ENCODE data around the gene CFDP1.
"Not testable (repeated sequence)": the region's sequence is repeated elsewhere in the genome, so short reads cannot be mapped to it uniquely, and the experiment has no call there.

The CFDP1 gene
- 18.5 to 28.9 (median 20.3) reads per million in 4 experiments for total RNA-seq

DNA sequence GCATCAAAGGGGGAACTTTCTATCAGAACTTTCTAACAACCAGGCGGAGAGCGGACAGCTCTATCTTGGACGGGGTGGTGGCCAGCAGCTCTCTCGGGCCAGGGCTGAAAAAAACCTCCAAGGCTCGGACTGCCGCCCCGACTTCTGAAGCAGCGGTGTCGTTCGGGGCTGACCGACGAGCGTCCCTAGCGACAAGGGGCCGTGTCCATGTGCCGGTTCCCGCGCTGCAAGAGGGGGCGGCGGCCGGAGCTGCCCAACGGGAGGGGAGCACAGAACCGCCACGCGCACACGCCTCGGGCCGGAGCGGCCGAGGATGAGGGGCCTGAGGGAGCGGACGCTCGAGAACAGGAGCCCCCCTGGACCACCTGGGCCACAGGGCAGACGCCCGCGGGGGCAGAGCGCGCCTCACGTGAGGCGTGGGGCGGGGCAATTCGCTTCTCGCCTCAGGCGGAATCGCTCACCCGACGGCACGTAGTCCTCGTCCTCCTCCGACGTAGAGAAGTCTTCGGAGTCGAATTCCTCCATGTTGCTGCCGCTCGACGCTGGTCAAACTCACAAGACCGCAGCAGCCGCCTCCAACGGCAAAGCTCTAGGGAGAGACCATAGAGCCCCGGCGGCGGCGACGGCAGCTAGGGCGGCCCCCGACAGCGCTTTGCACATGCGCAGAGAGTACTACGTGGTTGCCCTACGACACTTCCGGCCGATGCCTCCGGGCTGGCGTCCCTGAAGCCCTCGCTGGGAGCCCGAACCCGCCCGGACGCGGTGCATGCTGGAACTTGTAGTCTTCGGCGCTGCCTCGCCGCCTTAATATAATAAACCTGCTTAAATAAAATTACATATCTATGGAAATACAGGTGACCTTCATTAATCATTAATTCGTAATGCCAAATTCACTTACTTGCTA, at the start of gene CFDP1:
Gene CFDP1 (minus strand): TSS at position 676 of the 904 bp plus-strand sequence. CDS start 151 bp downstream, at position 525.
- peak; percentile 90 for DNase-seq

DNA sequence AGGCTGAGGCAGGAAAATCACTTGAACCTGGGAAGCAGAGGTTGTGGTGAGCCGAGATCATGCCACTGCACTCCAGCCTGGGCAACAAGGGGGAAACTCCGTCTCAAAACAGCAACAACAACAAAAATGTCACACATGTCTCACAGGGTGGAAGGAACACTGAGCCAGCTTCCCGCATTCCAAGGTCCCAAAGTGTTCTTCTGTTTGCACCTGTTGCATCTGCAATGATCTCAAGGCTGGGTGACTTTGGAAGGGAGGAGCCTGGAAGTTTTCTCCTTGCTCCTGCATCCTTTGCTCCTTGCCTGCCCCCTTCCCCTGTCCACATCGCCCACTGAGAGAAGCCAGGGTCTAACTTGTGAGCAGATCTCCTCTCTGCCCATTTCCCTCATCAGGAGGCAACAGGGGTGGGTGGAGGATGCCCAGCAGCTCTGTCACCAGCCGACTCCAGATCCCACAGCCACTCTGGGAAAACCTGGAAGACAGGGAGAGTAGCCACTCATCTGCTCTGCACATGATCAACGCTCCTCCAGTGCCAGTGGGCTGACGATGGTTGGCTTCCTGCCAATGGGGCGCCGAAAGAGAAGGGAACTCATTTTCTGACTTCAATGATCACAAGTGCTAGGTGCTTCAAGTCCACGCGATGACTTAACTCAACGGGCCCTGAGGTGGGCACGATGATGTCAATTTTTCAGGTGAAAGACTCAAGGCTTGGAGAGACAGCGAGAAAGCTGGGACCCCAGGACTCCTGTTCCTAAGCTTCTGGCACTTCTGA, 49.3 kb upstream of the CFDP1 start:
- DNase-seq = no peak

DNA sequence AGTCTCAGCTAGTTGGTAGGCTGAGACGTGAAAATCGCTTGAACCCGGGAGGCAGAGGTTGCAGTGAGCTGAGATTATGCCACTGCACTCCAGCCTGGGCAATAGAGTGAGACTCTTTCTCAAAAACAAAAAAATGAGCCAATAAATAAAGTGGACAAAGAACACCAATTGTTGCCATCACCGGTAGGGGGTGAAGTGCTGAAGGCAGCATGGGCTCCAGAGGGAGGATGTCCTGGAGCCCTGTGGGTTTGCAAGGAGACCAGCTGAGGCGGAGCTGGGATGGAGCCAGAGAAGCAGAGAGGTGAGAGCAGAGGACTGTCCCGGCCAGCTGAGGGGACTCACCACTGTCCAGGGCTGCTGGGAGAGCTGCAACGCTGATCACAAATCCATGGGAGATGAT, 48.2 kb upstream of the CFDP1 start:
- no peak for DNase-seq

DNA sequence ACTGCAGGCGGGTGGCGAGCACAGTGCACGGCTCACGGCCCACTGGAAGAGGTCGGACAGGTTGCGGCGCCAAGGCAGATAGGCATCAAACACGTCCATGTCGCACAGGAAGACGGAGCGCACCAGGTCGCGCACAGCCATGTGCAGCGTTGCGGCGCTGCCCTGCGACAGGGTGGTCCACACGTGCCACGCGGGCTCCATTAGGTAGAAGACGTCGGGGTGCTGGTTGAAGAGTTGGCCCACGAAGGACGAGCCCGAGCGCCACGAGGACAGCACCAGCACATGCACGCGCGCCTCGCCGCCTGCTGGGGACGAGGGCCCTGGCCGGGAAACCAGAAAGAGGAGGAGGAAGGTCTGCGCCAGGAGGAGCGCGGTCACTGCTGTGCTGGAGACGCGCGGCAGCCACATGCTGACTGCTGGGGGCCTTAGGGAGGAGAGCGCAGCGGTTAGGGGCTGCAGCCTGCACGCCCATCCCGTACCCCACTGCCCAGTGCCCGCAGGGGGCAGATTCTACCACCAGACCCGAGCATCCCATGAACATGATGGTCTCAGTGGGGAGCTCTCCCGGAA, 46.2 kb upstream of the CFDP1 start:
- DNase-seq = no peak

DNA sequence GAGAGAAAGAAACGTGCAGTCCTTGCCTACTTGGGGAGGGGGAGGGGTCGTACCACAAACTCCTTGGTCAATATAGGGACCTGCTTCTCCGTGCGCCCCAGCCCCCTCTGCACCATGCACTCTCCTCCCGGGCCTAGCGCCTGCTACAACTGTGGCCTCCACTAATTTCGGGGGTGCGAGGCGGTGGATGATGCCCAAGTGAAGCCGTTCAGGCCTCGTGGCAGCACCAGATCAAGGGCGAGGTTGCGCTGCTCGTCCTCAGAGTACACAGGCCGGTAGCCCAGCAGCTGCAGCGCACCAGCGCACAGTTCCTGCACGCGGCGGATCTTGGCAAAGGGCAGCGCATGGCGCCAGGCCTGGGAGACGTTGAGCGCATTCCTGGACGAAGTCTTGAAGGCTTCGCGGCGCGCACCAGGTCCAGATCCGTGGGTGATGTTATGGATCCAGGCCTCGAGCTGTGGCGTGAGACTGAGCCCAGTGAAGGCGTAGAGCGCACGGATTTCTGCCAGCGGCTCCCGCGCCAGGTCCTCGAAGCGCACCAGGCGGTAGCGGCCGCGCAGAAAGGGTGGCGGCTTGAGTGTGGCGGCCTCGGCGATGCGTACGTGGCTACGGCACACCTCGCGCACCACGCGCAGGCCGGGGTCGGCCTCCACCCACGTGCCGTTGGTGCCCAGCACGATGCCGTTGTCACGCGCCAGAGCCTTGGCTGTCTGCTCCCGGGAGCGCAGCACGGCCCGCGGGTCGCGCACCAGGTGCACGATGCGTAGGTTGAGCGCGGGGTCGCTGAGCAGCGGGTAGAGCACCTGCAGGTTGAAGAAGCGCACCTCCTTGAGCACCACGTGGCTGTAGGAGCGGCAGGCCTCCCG, 45.4 kb upstream of the CFDP1 start:
- DNase-seq = no peak

DNA sequence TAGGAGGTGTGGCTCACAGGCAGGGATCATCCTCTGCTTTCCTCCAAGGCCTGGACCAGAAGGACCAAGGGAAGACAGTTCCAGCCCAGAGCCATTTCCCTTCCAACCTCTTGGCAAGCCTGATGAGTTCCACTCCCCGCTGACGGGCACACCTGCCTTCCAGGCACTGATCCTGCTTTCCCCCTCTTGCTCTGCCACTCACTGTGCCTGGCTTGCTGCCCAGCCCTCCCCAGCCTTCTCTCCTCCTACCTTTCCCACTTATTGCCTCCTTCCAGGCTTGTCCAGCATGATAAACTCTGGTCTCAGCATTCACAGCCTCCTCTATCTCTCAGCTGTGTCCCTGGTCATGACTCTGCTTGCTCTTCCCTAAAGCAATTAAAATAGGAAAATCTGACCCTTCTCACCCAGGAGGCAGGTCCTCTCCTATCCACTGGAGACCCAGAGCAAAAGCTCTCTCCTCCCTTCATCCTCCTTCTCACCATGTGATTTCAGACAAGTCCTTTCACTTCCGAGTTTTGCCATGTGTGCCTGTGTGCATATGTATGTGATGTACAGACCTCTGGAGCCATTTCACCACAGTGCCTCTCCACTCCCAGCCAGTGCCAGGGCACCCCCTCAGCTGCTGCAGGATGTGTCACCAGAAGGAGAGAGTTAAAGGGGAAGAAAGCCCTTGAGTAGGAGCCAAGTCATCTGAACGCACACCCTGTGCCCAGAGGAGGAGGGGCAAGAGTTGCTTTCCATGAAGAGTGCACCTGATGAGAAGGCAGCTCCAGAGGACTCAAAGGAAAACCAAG, 44.6 kb upstream of the CFDP1 start:
- no peak for DNase-seq

DNA sequence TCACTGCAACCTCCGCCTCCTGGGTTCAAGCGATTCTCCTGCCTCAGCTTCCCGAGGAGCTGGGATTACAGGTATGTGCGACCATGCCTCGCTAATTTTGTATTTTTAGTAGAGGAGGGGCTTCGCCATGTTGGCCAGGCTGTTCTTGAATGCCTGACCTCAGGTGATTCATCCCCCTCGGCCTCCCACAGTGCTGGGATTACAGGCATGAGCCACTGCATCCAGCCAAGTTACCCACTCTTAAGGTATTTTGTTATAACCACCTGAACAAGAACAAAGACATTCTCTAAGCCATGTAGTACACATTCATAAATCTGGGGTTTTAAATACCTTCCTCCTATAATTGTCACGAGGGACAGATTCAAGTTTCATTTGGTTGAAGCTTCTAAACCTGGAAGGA, 43.5 kb upstream of the CFDP1 start:
- DNase-seq = no peak

DNA sequence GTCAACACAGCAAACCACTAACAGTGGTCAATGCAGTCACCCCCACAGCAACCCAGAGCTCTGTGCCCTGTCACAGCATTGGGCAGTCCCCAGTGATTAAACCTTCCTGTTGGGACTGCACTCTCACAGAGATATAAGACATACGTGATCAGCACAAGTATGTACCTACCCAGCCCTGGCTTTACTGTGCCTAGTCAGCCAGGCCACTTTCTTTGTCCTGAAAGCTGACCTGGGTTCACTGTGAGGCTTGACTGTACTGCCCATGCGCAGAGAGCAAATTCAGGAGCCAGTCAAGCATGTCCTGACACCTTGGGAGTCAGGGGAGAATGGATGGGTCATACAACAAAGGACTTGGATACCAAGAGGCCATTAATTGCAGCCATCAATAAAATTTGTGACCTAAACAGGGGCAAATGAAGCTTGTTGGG, 42.1 kb upstream of the CFDP1 start:
- no peak for DNase-seq

DNA sequence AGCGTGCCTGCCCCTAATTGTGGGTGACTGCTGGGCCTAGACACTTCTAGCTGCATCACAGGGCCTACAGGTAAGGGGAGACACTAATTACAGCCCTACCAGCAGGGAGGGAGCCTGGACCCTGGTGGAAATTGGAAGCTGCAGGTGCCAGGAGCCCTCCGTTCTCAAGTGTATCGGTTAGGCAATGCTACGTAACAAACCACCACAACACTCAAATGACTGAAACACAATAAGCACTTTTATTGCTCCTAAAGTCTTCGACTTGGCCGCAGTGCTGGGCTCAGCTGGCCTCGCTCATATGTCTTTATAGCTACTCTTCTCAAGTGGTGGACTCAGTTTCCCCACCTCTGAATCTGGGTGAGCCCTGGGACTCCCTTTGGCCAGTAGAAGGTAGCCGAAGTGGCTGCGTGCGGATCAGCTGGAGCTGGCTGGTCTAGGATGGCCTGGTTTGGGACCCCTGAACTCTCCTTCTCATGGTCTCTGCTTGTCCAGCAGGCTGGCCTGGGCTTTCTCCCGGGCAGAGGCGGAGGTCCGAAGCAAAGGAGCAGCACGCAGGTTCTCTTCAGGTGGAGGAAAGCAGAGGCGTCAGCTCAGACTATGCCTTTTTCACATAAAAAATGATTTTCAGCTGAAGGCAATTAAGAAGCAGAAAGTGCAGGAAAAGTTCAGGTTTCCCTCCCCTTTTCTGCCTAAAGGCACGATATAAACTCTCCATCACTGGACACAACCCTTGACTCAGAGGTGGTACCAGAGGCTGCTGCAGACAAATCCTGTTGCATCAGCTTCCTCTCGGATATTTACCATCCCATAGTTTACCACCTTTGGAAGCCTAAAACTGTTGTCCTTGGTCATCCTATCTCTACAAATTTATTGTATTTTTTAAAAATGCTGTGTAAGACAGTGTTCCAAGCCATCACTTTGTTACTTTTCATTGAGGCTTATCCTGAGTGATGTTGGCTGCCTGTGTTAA, 39.9 kb upstream of the CFDP1 start:
- no peak for DNase-seq

DNA sequence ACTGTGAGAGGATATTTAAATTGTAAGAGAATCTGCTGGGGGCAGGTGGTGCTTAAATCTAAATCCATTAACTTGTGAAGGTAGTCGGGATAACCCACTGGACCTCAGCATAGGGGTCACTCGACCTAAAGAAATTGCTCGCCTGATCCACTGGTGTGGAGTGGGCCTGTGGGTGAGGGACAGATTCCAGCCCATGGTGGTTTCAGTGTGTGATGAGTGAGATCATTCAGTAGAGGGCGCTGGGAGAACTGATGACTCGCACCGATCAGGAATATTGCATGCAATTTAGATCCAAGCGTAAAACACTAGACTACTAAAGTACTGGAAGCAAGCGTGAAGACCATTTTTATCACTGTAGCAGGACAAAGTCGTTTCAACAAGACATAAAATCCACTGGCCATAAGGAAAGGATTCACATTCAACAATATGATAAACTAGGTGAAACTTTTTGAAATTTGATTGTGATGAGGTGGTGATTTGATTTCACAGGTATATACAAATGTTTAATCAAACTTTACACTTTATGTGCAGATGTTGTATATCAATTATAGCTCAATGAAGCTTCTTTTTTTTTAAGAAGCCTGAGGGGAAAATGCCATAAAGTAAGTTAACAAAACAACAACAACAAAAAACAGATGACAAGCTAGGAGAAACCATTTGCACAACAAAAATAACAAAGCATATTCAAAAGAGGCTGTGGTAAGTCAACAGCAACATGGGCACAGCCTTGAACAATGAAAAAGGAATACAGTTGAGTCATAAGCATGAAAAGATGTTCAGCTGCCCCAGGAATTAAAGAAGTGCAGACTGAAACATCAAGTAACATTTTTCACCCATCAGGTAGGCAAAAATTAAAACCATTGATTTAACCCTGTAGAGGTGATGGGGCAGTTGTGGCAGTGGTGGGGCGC, 38.7 kb upstream of the CFDP1 start:
- no peak for DNase-seq

DNA sequence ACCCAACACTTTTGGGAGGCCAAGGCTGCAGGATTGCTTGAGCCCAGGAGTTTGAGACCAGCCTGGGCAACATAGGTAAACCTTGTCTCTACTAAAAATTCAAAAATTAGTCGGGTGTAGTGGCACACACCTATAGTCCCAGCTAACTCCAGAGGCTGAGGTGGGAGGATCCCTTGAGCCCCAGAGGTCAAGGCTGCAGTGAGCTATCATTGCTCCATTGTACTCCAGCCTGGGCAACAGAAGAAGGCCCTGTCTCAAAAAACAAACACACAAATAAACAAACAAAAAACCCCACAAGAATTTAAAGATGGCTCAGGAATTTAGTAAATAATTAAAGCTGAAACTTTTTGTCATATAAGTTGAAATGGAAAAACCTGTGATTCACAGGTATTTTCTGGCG, 33.5 kb upstream of the CFDP1 start:
- DNase-seq = no peak

DNA sequence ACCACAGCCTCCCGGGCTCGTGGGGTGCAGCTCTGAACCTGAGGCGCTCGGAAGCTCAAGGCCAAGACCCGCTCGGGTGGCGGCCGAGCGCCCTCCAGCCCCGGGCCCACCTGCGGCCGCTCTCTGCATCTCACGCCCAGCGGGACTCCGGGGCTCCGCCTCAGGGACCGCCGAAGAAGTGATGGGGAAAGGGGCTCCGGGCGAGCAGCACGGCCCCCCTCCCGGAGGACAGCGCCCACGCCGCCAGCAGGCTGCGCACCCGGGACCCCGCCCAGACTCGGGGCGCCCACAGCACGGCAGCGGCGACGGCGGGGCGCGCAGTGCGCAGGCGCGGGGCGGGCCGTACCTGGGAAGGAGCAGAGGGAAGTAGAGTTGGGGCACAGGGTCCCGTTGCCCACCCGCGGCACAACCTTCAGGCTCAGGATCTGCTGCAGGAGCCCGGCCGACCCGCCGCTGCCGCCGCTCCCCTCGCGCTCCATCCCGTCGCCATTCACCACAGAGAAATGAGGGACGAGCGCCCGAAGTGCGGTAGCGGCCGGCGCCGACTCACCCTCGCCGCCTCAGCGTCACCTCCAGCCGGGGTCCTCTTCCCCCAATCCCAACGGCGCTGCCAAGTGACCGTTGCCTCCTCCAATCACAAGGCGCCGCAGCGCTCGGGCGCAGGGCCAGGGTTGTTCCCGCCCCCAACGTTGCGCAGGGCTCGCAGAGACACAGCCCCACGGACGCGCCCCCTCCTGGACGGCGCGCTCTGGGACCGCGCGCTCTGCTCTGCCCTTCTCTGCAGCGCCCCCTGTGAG, 31.0 kb upstream of the CFDP1 start, which contains the start of gene TMEM170A:
Gene TMEM170A (minus strand): TSS at position 568 of the 797 bp plus-strand sequence. CDS start 89 bp downstream, at position 479.
- DNase-seq = peak; percentile 98

DNA sequence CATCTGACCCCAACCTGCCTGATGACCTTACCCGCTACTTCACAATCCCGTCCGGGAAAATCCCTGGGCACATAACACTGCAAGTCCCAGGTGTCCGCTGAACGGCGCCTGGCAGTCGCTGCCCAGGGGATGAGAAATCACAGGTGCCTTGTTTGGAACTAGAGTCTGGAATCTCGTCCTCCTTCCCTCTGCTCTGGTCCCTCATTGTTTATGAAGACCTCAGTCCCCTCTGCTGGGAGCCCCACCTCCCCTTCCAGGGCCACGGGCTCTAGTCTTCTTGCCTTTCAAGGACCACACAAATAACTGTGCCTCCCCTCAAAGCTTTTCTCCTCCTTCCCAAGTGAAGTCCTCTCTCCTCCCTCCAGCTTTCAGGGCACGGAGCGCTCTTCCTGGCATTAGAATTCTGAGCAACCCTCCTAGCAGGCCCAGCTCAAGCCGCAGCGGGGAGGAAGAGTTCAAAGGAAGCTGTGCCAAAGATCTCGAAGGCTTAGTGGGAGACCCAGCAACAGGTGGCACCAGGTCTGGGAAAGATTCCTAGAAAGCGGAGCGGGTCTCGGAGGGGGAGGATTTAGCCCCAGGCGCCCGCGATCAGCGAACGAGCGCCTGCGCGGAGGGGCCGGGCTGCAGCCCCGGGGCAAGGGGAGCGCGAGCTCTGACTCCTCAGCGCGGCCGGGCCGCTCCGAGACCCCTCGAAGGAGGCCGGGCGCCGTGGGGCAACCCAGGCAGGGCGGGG, 30.3 kb upstream of the CFDP1 start:
- DNase-seq = not testable (repeated sequence)

DNA sequence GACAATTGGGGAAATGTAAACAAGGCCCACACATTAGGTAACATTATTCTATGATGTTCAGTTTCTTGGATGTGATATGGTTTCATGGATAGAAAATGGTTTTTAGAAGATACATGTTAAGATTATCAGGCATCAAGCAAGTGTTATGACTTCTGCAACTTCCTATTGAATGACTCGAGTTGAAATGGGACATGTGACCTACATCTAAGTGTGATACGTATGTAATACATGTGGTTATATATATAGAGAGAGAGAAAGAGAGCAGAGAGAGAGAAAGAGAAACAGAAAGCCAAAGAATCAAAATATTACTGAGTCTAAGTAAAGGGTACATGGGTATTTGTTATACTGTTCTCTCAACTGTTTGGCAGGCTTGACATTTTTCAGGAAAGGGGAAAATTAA, 29.5 kb upstream of the CFDP1 start:
- DNase-seq = no peak

DNA sequence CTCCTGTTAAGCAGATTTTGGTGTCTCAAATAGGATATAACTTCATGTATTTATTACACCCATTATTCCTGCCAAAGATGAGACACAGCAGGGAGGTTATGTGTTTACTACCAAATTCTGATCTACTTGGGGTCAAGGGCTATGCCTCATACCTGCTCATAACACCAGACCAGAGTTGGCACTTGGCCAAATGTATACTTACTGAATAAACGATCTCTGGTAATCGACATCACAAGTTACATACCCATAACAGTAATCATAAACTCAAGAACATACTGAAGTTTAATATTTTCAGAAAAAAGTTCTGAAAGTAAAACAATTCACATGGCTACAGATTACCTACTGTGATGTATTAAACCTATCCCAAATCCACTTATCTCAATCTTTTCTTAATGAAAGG, 28.3 kb upstream of the CFDP1 start:
- no peak for DNase-seq

DNA sequence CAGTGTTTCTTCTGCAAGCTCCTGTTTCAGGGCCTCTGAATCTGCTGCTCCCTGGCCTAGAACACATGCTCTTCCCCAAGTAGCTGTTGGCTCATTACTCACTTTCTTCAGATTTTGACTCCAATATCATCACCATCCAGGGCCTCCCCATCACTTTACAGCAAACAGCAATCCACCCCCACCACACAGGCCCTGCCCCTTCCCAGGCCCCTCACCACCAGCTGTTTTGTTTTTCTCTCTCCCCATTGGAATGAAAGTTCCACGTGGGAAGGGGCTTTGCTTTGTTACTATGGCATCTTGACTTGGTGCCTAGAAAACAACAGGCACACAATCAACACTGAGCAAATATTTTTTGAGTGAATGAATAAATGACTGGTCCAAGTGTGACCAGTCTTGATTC, 27.1 kb upstream of the CFDP1 start:
- no peak for DNase-seq

DNA sequence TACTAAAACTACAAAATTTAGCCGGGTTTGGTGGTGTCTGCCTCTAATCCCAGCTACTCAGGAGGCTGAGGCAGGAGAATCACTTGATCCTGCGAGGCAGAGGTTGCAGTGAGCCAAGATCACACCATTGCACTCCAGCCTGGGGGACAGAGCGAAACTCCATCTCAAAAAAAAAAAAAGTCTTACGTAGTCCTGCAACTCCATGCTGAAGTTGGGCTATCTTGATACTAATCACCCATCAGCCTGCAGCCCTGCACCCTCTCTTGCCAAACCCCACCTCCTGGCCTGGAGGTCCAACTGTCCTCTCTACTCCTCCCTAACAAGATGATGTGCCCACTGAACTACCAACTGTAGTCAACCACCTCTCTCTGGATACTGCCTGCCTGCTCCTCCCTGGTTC, 26.4 kb upstream of the CFDP1 start:
- DNase-seq = no peak

DNA sequence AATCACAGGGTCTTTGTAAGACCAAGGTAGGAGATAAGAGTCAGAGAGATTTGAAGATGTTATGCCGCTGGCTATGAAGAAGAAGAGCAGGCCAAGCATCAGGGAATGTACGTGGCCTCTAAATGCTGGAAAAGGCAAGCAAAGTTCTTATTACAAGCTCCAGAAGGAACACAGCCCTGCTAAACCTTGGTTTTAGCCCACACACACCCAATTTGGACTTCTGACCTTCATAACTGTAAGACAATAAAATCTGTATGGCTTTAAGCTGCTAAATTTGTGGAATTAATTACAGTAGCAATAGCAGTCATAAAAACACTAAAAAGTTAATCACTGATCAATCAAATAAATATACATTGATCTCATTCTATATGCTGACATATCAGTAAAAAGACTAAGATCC, 25.1 kb upstream of the CFDP1 start:
- DNase-seq = no peak
